GM19328 (cell line): Measurements from ENCODE around the gene IRX1.

Experiments used
- ATAC-seq: cut with Tn5 transposase; IDR thresholded peaks from one replicate; pipeline ENCODE4 v1.9.1; 2021; ENCODE audit warnings: mild to moderate bottlenecking, moderate library complexity; ENCODE audit not compliant: unreplicated experiment

IRX1 gene

GRCh38 chr5:3600106-3601060 lies 4.8 kb downstream of the IRX1 start:
- no peak for ATAC-seq

- ATAC-seq: no peak
Measured at GRCh38 chr5:3601061-3601710, 5.6 kb downstream of the IRX1 start.

- ATAC-seq: no peak
Measured at GRCh38 chr5:3601911-3602782, 6.5 kb downstream of the IRX1 start.

- no peak for ATAC-seq
Measured at GRCh38 chr5:3602785-3603502, 7.3 kb downstream of the IRX1 start.

GRCh38 chr5:3604501-3604900 lies 8.9 kb downstream of the IRX1 start:
- no peak for ATAC-seq

GRCh38 chr5:3605298-3606010 lies 9.8 kb downstream of the IRX1 start:
- ATAC-seq: no peak

DNA sequence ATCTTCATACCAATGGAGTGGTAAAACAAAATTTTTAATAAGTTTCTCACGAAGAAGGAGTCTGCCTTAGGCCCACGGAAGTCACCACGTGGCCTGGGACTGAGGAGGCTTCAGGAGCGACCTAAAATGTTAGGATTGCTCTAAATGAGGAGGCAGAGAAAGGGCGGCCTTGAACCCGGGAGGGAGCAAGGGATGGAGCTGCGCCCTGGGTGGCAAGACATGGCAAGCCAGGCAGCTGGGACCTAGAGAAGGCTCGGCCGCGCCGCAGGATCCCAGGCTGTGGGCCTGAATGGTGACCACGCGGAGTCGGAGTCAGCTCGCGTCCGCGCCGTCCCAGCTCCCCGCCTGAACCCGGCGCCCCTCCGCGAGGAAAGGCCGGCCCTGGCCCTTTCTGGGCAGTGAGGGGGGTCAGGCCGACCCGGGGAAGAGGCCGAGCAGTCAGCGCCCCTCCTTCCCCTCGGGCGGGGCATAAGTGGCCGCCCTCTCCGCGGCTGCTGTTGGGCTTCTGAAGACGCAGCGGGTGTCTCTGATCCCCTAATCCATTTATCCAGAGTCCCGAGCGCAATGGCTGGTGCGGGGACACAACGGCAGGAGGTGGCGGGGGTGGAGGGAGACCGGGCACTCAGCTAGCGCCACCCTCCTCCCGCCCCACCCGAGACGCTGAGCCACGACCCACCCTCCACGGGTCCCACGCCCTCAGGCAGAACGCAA lies 10.6 kb downstream of the IRX1 start:
- ATAC-seq: no peak

DNA sequence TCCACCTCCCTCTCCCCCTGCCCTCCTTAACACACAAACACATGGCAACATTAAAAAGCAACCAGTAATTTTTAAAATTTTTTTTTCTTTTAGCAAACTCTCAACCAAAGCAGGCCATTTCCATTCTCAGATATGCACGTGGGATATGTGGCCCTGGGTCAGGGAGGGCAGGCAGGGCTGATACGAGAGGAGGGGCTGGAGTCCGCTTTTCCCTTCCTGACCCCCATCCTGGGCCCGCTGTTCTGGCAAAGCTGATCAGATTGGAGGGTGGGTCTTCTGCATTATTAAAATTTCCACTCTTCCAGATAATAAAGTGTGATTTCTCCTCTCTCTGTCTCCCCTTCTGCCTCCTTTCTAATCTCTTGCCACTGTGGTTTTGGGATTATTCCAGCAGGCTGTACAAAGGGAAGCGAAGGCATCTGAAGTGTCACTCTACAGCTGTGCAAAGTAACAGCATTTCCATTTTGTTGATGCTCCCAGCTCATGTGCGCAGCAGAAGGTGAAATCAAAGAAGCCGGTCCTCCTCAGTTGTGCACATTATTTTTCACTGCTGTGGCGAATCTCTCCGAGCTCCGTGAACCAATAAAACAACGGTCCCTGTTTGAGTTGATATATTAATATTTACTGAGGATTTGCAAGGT lies 12.0 kb downstream of the IRX1 start:
- ATAC-seq: no peak

- ATAC-seq: no peak
Measured at GRCh38 chr5:3609120-3609681, 13.6 kb downstream of the IRX1 start.

GRCh38 chr5:3612591-3613042 lies 17.0 kb downstream of the IRX1 start:
- ATAC-seq: no peak

DNA sequence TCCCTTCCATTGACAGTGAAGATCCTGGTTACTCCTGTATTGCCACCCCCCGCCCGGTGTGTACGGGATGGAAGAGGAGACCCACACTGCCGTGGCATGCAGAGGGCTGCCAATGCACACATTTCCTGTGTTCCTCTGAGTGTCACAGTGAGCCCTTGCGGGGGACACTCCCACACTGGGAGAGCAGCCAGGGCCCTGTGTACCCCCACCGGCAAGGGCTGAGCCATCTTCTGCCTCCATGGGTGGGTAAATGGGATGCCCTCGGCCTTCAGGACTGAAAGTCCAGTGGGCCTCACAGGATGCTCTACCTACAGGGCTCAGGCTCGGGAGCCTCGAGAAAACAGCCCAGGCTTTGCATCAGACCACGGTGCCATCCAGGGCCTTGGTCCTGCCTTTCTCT lies 18.1 kb downstream of the IRX1 start:
- no peak for ATAC-seq

GRCh38 chr5:3615217-3615616 lies 19.6 kb downstream of the IRX1 start:
- no peak for ATAC-seq

- no peak for ATAC-seq
Measured at GRCh38 chr5:3615829-3616228, 20.2 kb downstream of the IRX1 start.

DNA sequence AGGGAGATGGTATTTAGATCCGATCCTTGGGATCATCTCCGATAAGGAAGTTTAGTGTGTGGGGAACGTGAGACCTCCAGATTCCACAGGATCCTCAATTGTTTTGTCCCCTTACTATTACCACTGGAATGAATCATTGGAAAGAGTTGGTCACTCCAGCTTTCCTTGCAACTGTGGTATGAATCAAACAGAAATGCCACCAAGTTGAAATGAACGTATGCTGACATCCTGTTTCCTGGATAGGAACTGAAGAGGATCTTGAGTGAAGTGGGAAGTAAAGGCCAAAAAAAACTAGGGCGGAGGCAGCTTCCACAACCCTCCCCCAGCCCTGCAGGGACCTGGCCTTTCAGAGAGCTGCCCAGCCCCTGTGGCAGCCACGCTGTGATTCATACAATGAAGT lies 23.9 kb downstream of the IRX1 start:
- ATAC-seq: no peak

GRCh38 chr5:3622961-3623360 lies 27.3 kb downstream of the IRX1 start:
- ATAC-seq: no peak

DNA sequence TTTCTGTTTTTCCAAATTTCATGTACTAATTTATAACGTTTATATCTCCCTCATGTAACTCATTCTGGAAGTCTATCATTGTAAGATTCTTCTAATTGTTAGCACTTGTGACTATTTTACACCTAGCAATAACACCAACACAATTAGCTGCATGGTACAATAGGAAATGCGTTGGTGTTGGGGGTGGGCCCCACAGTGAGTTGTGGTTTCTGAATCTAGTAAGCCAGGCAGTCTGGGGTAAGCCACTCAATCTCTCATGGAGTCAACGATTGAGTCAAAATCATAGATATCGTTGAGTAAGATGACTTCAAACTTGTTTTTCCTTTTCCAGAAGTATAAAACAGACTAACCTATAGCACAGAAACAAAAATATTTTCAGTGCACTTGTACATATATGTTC lies 30.0 kb downstream of the IRX1 start:
- ATAC-seq: no peak

- ATAC-seq: no peak
Measured at GRCh38 chr5:3634061-3634460, 38.4 kb downstream of the IRX1 start.

- ATAC-seq: no peak
Measured at GRCh38 chr5:3639175-3639574, 43.5 kb downstream of the IRX1 start.
